ENCODE data around the gene RNF157. TPM values are rescaled to one million over a fixed set of nuclear protein-coding genes. Genes with fewer than 3 reads are reported as not detected.

Gene RNF157
- total and polyA plus RNA-seq, 2 of the 4 experiments (the other 2 are of a cell fraction), result 0.54 to 1.3 TPM

DNA sequence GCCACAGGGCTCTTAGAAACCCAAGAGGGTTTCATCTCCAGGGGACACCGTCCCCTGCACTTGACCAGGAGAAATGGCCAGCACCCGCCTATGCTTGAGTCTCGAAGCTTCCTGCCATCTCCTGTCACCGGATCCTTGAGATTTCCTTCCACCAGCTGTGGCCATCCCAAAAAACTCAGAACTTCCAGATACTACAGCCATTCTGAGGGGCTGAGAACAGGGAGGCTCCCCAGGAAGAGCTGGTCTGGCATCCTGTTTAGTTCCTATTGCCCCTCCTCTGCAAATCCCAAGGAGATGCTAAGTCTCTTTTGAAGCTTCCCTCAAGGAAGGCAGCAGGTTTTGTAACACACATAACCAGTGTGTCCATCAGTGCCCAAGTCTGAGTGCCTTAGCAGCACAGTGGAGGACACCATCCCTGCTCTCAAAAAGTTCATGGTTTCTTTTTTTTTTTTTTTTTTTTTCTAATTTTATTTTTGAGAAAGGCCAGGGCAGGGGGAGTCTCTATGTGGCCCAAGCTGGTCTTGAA lies 26.8 kb upstream of the RNF157 start:
- POLR2A ChIA-PET (ENCODE audit: unreplicated experiment), result interaction anchor here (0.5 kb wide), 3 partner anchors 50 to 293 kb away, joined by 3 to 5 read pairs (median 3); no protein-coding TSS in a partner anchor
- intact Hi-C loops (cut with micrococcal nuclease), result loop anchor here (5.0 kb wide), 1 partner anchor 130 kb away; no protein-coding TSS in a partner anchor
- BruUV-seq (replicated peaks), result no TSS peak

More for the DNA sequence above, 26.8 kb upstream of the RNF157 start:
- Histone ChIP-seq H3K4me2 (ENCODE audit: low read depth, low read length) (peak overlapping the region; percentile 88), H3K27me3 (ENCODE audit: control insufficient read depth, insufficient read depth, low read length) (no peaks in the 10 kb centered on the region), H3K14ac (replicated peaks; ENCODE audit: low read depth, low read length) (peak overlapping the region; percentile 99), H3K36me3 (ENCODE audit: control insufficient read depth, insufficient read depth, low read length) (peaks cover 8% of the 10 kb centered on the region), H2BK5ac (ENCODE audit: low read depth, low read length, poor library complexity, severe bottlenecking) (no peak overlapping the region), H4K20me1 (ENCODE audit: insufficient read depth, low read length) (no peaks in the 10 kb centered on the region), H2AFZ (replicated peaks; ENCODE audit: low read length, poor library complexity) (peak overlapping the region; percentile 45), H2AK5ac (ENCODE audit: low read depth, low read length) (peak overlapping the region; percentile 92), H3K4me3 (ENCODE audit: insufficient read depth, low read depth, low read length) (no peak overlapping the region), H3K79me1 (ENCODE audit: low read depth in 1 of 2, low read length in 2 of 2) (peaks cover 32 to 64% of the 10 kb centered on the region in 2 experiments), H4K5ac (ENCODE audit: low read depth, low read length) (no peak overlapping the region), H2BK20ac (ENCODE audit: low read depth, low read length) (no peak overlapping the region), H2BK120ac (ENCODE audit: low read depth, low read length) (0 out of 2 replicates have a peak overlapping the region, but pooled peaks have one; percentile 26), H4K91ac (ENCODE audit: insufficient read depth, low read depth, low read length) (peak overlapping the region; percentile 96), H4K8ac (ENCODE audit: low read depth in 2 of 2, low read length in 2 of 2) (peak overlapping the region; percentile 30 to 95; a peak in 2 of 4 replicates), H3K9me3 (ENCODE audit: control insufficient read depth, insufficient read depth, low read length) (no peaks in the 10 kb centered on the region), H3K9ac (ENCODE audit: low read depth, low read length) (no peak overlapping the region), H3K18ac (ENCODE audit: low read depth, low read length) (no peak overlapping the region), H3K4me1 (ENCODE audit: control insufficient read depth, insufficient read depth, low read length) (peaks cover 10% of the 10 kb centered on the region), H3K9me1 (ENCODE audit: insufficient read depth, low read length) (peaks cover 10% of the 10 kb centered on the region), H3K4ac (ENCODE audit: low read depth, low read length) (peak overlapping the region; percentile 96), H2BK15ac (ENCODE audit: low read depth, low read length) (no peak overlapping the region), H3K56ac (ENCODE audit: extremely low read depth, insufficient read depth, low read length) (no peak overlapping the region), H3K23ac (ENCODE audit: low read depth, low read length) (peak overlapping the region; percentile 99), H3K27ac (ENCODE audit: insufficient read depth, low read length) (peak overlapping the region; percentile 34; the same call in 1 of the 2 replicates), H2AK9ac (replicated peaks; ENCODE audit: low read depth, low read length, poor library complexity) (peak overlapping the region; percentile 98)
- ATAC-seq (ENCODE audit: low read depth) (no peak), DNase-seq (no peak)
- dilution Hi-C loops (cut with HindIII; ENCODE audit: low sequenced_read_pairs, unreplicated experiment) (no loop called here), in situ Hi-C loops (cut with MboI; ENCODE audit: low sequenced_read_pairs) (no loop called here)
- CTCF ChIA-PET, result no interaction called here
- WGBS, 2 experiments (ENCODE audit: extremely low coverage in 2 of 2, insufficient read length in 1 of 2), result 80% methylated on average over 1 of the region's 4 CpGs; no CpG with 5 or more reads in 1 of the 2 experiments
- TF ChIP-seq MXI1 (IDR thresholded peaks at IDR 0.05; ENCODE audit: borderline replicate concordance, low read depth, low read length) (no peak), CHD1 (IDR thresholded peaks at IDR 0.05; ENCODE audit: low read depth, low read length) (no peak), RFX5 (IDR thresholded peaks at IDR 0.05; ENCODE audit: low read depth, low read length) (no peak), RCOR1 (IDR thresholded peaks at IDR 0.05; ENCODE audit: insufficient replicate concordance, low read length) (no peak), RAD21 (IDR thresholded peaks at IDR 0.05; ENCODE audit: low read length) (no peak), CEBPB (IDR thresholded peaks at IDR 0.05; ENCODE audit: low read depth, low read length) (no peak), MAZ (IDR thresholded peaks at IDR 0.05; ENCODE audit: borderline replicate concordance, low read depth, low read length) (no peak), MAFK (IDR thresholded peaks at IDR 0.05; ENCODE audit: low read depth, low read length) (no peak), BHLHE40 (IDR thresholded peaks at IDR 0.05; ENCODE audit: low read depth, low read length) (no peak), POLR2A (IDR thresholded peaks at IDR 0.05; ENCODE audit: low read depth, low read length) (no peak), FOS (IDR thresholded peaks at IDR 0.05; ENCODE audit: low read depth, low read length) (no peak), NFE2L2 (IDR thresholded peaks at IDR 0.05; ENCODE audit: low read depth, low read length) (no peak), SMC3 (IDR thresholded peaks at IDR 0.05; ENCODE audit: low read depth, low read length) (no peak)
- TF ChIP-seq, protein P1, sequence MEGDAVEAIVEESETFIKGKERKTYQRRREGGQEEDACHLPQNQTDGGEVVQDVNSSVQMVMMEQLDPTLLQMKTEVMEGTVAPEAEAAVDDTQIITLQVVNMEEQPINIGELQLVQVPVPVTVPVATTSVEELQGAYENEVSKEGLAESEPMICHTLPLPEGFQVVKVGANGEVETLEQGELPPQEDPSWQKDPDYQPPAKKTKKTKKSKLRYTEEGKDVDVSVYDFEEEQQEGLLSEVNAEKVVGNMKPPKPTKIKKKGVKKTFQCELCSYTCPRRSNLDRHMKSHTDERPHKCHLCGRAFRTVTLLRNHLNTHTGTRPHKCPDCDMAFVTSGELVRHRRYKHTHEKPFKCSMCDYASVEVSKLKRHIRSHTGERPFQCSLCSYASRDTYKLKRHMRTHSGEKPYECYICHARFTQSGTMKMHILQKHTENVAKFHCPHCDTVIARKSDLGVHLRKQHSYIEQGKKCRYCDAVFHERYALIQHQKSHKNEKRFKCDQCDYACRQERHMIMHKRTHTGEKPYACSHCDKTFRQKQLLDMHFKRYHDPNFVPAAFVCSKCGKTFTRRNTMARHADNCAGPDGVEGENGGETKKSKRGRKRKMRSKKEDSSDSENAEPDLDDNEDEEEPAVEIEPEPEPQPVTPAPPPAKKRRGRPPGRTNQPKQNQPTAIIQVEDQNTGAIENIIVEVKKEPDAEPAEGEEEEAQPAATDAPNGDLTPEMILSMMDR (conservative IDR thresholded peaks at IDR 0.05; ENCODE audit: low read depth, low read length), result no peak
- TF ChIP-seq, protein P2, sequence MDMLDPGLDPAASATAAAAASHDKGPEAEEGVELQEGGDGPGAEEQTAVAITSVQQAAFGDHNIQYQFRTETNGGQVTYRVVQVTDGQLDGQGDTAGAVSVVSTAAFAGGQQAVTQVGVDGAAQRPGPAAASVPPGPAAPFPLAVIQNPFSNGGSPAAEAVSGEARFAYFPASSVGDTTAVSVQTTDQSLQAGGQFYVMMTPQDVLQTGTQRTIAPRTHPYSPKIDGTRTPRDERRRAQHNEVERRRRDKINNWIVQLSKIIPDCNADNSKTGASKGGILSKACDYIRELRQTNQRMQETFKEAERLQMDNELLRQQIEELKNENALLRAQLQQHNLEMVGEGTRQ (IDR thresholded peaks at IDR 0.05; ENCODE audit: low read depth, low read length), result no peak
- TF ChIP-seq, protein P3, sequence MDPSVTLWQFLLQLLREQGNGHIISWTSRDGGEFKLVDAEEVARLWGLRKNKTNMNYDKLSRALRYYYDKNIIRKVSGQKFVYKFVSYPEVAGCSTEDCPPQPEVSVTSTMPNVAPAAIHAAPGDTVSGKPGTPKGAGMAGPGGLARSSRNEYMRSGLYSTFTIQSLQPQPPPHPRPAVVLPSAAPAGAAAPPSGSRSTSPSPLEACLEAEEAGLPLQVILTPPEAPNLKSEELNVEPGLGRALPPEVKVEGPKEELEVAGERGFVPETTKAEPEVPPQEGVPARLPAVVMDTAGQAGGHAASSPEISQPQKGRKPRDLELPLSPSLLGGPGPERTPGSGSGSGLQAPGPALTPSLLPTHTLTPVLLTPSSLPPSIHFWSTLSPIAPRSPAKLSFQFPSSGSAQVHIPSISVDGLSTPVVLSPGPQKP (IDR thresholded peaks at IDR 0.05; ENCODE audit: borderline replicate concordance, low read depth, low read length), result no peak

Measured in IMR-90 (cell line).